ENCODE data around the gene L3MBTL4.
"Not testable (repeated sequence)": the region's sequence is repeated elsewhere in the genome, so short reads cannot be mapped to it uniquely, and the experiment has no call there.

Gene L3MBTL4

GRCh38 chr18:6406075-6406909 is 8.4 kb downstream of the L3MBTL4 start:
- DNase-seq = no peak

GRCh38 chr18:6405237-6406074 is 9.3 kb downstream of the L3MBTL4 start:
- no peak for DNase-seq

GRCh38 chr18:6404834-6405233 is 9.9 kb downstream of the L3MBTL4 start:
- no peak for DNase-seq

GRCh38 chr18:6401687-6402086 is 13.0 kb downstream of the L3MBTL4 start:
- DNase-seq = no peak

GRCh38 chr18:6399776-6400175 is 14.9 kb downstream of the L3MBTL4 start:
- no peak for DNase-seq

- DNase-seq = no peak
These were observed 16.7 kb downstream of the L3MBTL4 start for GRCh38 chr18:6397931-6398566.

GRCh38 chr18:6396847-6397246 is 17.9 kb downstream of the L3MBTL4 start:
- DNase-seq = no peak

GRCh38 chr18:6396276-6396675 is 18.4 kb downstream of the L3MBTL4 start:
- DNase-seq = no peak

GRCh38 chr18:6389005-6389404 is 25.7 kb downstream of the L3MBTL4 start:
- no peak for DNase-seq

GRCh38 chr18:6382963-6383362 is 31.7 kb downstream of the L3MBTL4 start:
- DNase-seq = no peak

- not testable (repeated sequence) for DNase-seq
These were observed 37.2 kb downstream of the L3MBTL4 start for GRCh38 chr18:6377473-6377872.

- no peak for DNase-seq
These were observed 38.1 kb downstream of the L3MBTL4 start for GRCh38 chr18:6376433-6377229.

- DNase-seq = no peak
These were observed 39.7 kb downstream of the L3MBTL4 start for GRCh38 chr18:6374935-6375529.

- no peak for DNase-seq
These were observed 40.4 kb downstream of the L3MBTL4 start for GRCh38 chr18:6374340-6374739.

- DNase-seq = no peak
These were observed 41.5 kb downstream of the L3MBTL4 start for GRCh38 chr18:6373187-6373586.

- no peak for DNase-seq
These were observed 43.6 kb downstream of the L3MBTL4 start for GRCh38 chr18:6370886-6371635.

- no peak for DNase-seq
These were observed 44.3 kb downstream of the L3MBTL4 start for GRCh38 chr18:6370410-6370809.

GRCh38 chr18:6368017-6368416 is 46.7 kb downstream of the L3MBTL4 start:
- no peak for DNase-seq

GRCh38 chr18:6367208-6367607 is 47.5 kb downstream of the L3MBTL4 start:
- DNase-seq = no peak

- DNase-seq = no peak
These were observed 47.9 kb downstream of the L3MBTL4 start for GRCh38 chr18:6366776-6367175.

GRCh38 chr18:6365385-6365784 is 49.3 kb downstream of the L3MBTL4 start:
- no peak for DNase-seq
